H9 (cell line): ENCODE measurements around the gene TMPRSS5. TPM values are rescaled to one million over a fixed set of nuclear protein-coding genes. Genes with fewer than 3 reads are reported as not detected.

Source experiments
- DNase-seq: peaks from one replicate; pipeline ENCODE4 v3.0.0-alpha.2; 2017
- H2AFZ ChIP-seq: one replicate; pipeline ENCODE4 v1.6.1; 2013; ENCODE audit warnings: mild to moderate bottlenecking, low read length, control low read depth, moderate library complexity
- H2AK5ac ChIP-seq: 2 replicates; pipeline ENCODE4 v1.6.1; 2013; ENCODE audit warnings: low read length, control low read depth, mixed read lengths; ENCODE audit not compliant: insufficient read length
- H2BK120ac ChIP-seq: one replicate; pipeline ENCODE4 v1.6.1; 2013; ENCODE audit warnings: low read depth, mild to moderate bottlenecking, low read length, control low read depth, inconsistent platforms; ENCODE audit not compliant: poor library complexity, severe bottlenecking
- H2BK12ac ChIP-seq: 2 replicates; pipeline ENCODE4 v1.6.1; 2013; ENCODE audit warnings: low read length, control low read depth, mixed read lengths, low read depth; ENCODE audit not compliant: insufficient read length
- H2BK15ac ChIP-seq: 2 replicates; pipeline ENCODE4 v1.6.1; 2013; ENCODE audit warnings: low read depth, low read length, control low read depth
- H2BK20ac ChIP-seq: one replicate; pipeline ENCODE4 v1.6.1; 2013; ENCODE audit warnings: low read depth, mild to moderate bottlenecking, low read length, control low read depth, inconsistent platforms; ENCODE audit not compliant: poor library complexity, severe bottlenecking
- H2BK5ac ChIP-seq: 2 replicates; pipeline ENCODE4 v1.6.1; 2013; ENCODE audit warnings: low read length, control low read depth, mixed read lengths; ENCODE audit not compliant: insufficient read length
- H3K14ac ChIP-seq: 2 replicates; pipeline ENCODE4 v1.6.1; 2013; ENCODE audit warnings: low read length, control low read depth; ENCODE audit not compliant: insufficient read depth
- H3K18ac ChIP-seq: 2 replicates; pipeline ENCODE4 v1.6.1; 2013; ENCODE audit warnings: low read depth, mild to moderate bottlenecking, mixed read lengths, low read length, control low read depth; ENCODE audit not compliant: insufficient read length
- H3K23ac ChIP-seq: 2 replicates; pipeline ENCODE4 v1.6.1; 2013; ENCODE audit warnings: low read length, control low read depth, mixed read lengths, low read depth; ENCODE audit not compliant: insufficient read length
- H3K23me2 ChIP-seq: 2 replicates; pipeline ENCODE4 v1.6.1; 2013; ENCODE audit warnings: low read depth, mild to moderate bottlenecking, mixed read lengths, low read length, control low read depth; ENCODE audit not compliant: insufficient read length, poor library complexity, severe bottlenecking
- H3K27ac ChIP-seq: 2 replicates; pipeline ENCODE4 v1.5.1; 2013; ENCODE audit warnings: low read length, control low read depth, mixed read lengths, low read depth; ENCODE audit not compliant: insufficient read length
- H3K27me3 ChIP-seq: 2 replicates; pipeline ENCODE4 v1.6.1; 2013; ENCODE audit warnings: low read length, control low read depth, inconsistent platforms; ENCODE audit not compliant: insufficient read depth
- H3K4ac ChIP-seq: 2 replicates; pipeline ENCODE4 v1.6.1; 2013; ENCODE audit warnings: low read depth, mild to moderate bottlenecking, control low read depth, inconsistent platforms, low read length, moderate library complexity
- H3K4me1 ChIP-seq: 2 replicates; pipeline ENCODE4 v1.6.1; 2013; ENCODE audit warnings: low read length, control low read depth, inconsistent platforms; ENCODE audit not compliant: insufficient read depth
- H3K4me2 ChIP-seq: 2 replicates; pipeline ENCODE4 v1.6.1; 2013; ENCODE audit warnings: low read length, control low read depth, mixed read lengths; ENCODE audit not compliant: insufficient read length, insufficient read depth
- H3K56ac ChIP-seq: 2 replicates; pipeline ENCODE4 v1.6.1; 2013; ENCODE audit warnings: low read depth, mild to moderate bottlenecking, mixed read lengths, low read length, control low read depth; ENCODE audit not compliant: insufficient read length
- H3K79me1 ChIP-seq: 2 replicates; pipeline ENCODE4 v1.6.1; 2013; ENCODE audit warnings: low read depth, mild to moderate bottlenecking, moderate library complexity, low read length, control low read depth, inconsistent platforms; ENCODE audit not compliant: insufficient read depth, poor library complexity, severe bottlenecking
- H3K79me2 ChIP-seq: 2 replicates; pipeline ENCODE4 v1.6.1; 2013; ENCODE audit warnings: low read length, control low read depth, inconsistent platforms; ENCODE audit not compliant: insufficient read depth
- H3K9ac ChIP-seq: 2 replicates; pipeline ENCODE4 v1.6.1; 2013; ENCODE audit warnings: low read length, control low read depth, mixed read lengths; ENCODE audit not compliant: insufficient read length; ENCODE audit errors: extremely low read depth
- H3K9me3 ChIP-seq: one replicate; pipeline ENCODE4 v1.6.1; 2013; ENCODE audit warnings: low read depth, low read length, inconsistent platforms; ENCODE audit not compliant: control insufficient read depth
- H3T11ph ChIP-seq: one replicate; pipeline ENCODE4 v1.6.1; 2013; ENCODE audit warnings: mild to moderate bottlenecking, low read length, control low read depth, inconsistent platforms
- H4K20me1 ChIP-seq: one replicate; pipeline ENCODE4 v1.6.1; 2013; ENCODE audit not compliant: control insufficient read depth, insufficient read length, insufficient read depth
- H4K5ac ChIP-seq: 2 replicates; pipeline ENCODE4 v1.6.1; 2013; ENCODE audit warnings: low read depth, mild to moderate bottlenecking, mixed read lengths, low read length, control low read depth; ENCODE audit not compliant: insufficient read length
- H4K8ac ChIP-seq: replicated peaks from 2 replicates; pipeline ENCODE4 v1.6.1; 2013; ENCODE audit warnings: low read length, control low read depth, mixed read lengths, low read depth; ENCODE audit not compliant: insufficient read length
- H4K91ac ChIP-seq: 2 replicates; pipeline ENCODE4 v1.6.1; 2013; ENCODE audit warnings: low read depth, mild to moderate bottlenecking, moderate library complexity, mixed read lengths, low read length, control low read depth; ENCODE audit not compliant: insufficient read length
- H3K27ac Mint-ChIP-seq, 3 experiments: 2 replicates in 2 of 3; 3 replicates in 1 of 3; pipeline ENCODE4 v1.8.0; 2020 to 2021; ENCODE audit warnings: mixed read lengths in 3 of 3, mild to moderate bottlenecking in 1 of 3, moderate library complexity in 1 of 3
- H3K27me3 Mint-ChIP-seq: 2 replicates; pipeline ENCODE4 v1.8.0; 2021; ENCODE audit warnings: low read depth, mild to moderate bottlenecking, moderate library complexity, mixed read lengths
- H3K36me3 Mint-ChIP-seq, 3 experiments: 2 replicates in 2 of 3; 3 replicates in 1 of 3; pipeline ENCODE4 v1.8.0; 2020 to 2021; ENCODE audit warnings: low read depth in 3 of 3, mixed read lengths in 3 of 3; ENCODE audit not compliant: insufficient read depth in 1 of 3
- H3K4me1 Mint-ChIP-seq, 2 experiments: 2 replicates each; pipeline ENCODE4 v1.8.0; 2020; ENCODE audit warnings: mixed read lengths in 2 of 2
- H3K4me3 Mint-ChIP-seq, 2 experiments: 2 replicates in 1 of 2; 3 replicates in 1 of 2; pipeline ENCODE4 v1.8.0; 2020 to 2021; ENCODE audit warnings: mild to moderate bottlenecking in 2 of 2, mixed read lengths in 2 of 2, moderate library complexity in 1 of 2
- H3K9me3 Mint-ChIP-seq, 2 experiments: 2 replicates in 1 of 2; 3 replicates in 1 of 2; pipeline ENCODE4 v1.8.0; 2020; ENCODE audit warnings: mild to moderate bottlenecking in 2 of 2, mixed read lengths in 2 of 2, moderate library complexity in 1 of 2
- CTCF ChIP-seq: fragments of 200-600 bp; sonication (generic); conservative IDR thresholded peaks from 3 replicates; pipeline ENCODE4 v1.8.0; 2021; ENCODE audit warnings: antibody characterized with exemption, mild to moderate bottlenecking
- WGBS: extraction: QIAGEN DNeasy Blood & Tissue Kit; methylation state at CpG from one replicate; pipeline ENCODE4 v1.1.7; 2013; ENCODE audit warnings: missing lambda C conversion rate, low lambda C conversion rate, mixed read lengths; ENCODE audit not compliant: insufficient read length; ENCODE audit errors: extremely low coverage; 5-methylcytosine and 5-hydroxymethylcytosine counted together
- total RNA-seq: library from RNA; stranded (reverse); gene quantifications from 2 replicates; pipeline ENCODE4 v1.2.1, GENCODE V29; 2021

TMPRSS5 gene
- total RNA-seq, 1 experiment from 2014 or later, result 0.37 TPM

DNA sequence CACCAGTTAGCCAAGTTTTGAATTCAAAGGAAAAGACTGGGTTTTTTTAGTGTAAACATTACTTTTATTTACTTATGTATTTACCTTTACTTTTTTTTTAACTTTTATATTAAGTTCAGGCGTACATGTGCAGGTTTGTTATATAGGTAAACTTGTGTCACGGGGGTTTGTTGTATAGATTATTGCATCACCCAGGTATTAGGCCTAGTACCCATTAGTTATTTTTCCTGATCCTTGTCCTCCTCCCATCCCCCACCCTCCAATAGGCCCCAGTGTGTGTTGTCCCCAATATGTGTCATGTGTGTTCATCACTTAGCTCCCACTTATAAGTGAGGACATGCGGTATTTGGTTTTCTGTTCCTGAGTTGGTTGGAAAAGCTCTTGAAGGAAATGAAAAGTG is 46.8 kb upstream of the TMPRSS5 start:
- Histone ChIP-seq H3K4me1 (no peaks in the 10 kb centered on the region), H4K91ac (no peak overlapping the region), H3K9ac (no peak overlapping the region), H3K79me1 (no peaks in the 10 kb centered on the region), H2AFZ (no peak overlapping the region), H3K27ac (no peak overlapping the region), H2BK5ac (no peak overlapping the region), H3K4ac (no peak overlapping the region), H2BK12ac (no peak overlapping the region), H3K56ac (no peak overlapping the region), H2AK5ac (no peak overlapping the region), H2BK20ac (no peak overlapping the region), H3K9me3 (no peaks in the 10 kb centered on the region), H3K79me2 (no peaks in the 10 kb centered on the region), H3K18ac (no peak overlapping the region), H4K5ac (no peak overlapping the region), H3K23ac (no peak overlapping the region), H3K27me3 (no peaks in the 10 kb centered on the region), H2BK120ac (no peak overlapping the region), H3K23me2 (no peaks in the 10 kb centered on the region), H4K20me1 (no peaks in the 10 kb centered on the region), H3T11ph (no peak overlapping the region), H3K14ac (no peak overlapping the region), H4K8ac (no peak overlapping the region), H2BK15ac (no peak overlapping the region), H3K4me2 (no peak overlapping the region)
- no peak for TF ChIP-seq CTCF
- WGBS, result no CpG with 5 or more reads among the region's 3 CpGs
- Mint-ChIP-seq H3K4me1 (no peaks in the 10 kb centered on the region), H3K27ac (no peak overlapping the region), H3K27me3 (no peaks in the 10 kb centered on the region), H3K4me3 (no peak overlapping the region), H3K36me3 (peaks cover 15 to 32% (median 22%) of the 10 kb centered on the region in 3 experiments), H3K9me3 (no peaks in the 10 kb centered on the region)
- no peak for DNase-seq
